PC-9 (cell line): ENCODE data around the gene EPB41L3.

Experiments used
- EZH2 ChIP-seq: fragments of 200-600 bp; sonication (generic); IDR thresholded peaks from 2 replicates; pipeline ENCODE4 v1.8.0; 2017; ENCODE audit warnings: antibody characterized with exemption, low read depth
- TF ChIP-seq, protein P1 (sequence below): fragments of 200-600 bp; sonication (generic); conservative IDR thresholded peaks from 2 replicates; pipeline ENCODE4 v1.6.1; 2017; ENCODE audit warnings: mixed run types, antibody characterized with exemption, mild to moderate bottlenecking, moderate library complexity

DNA sequence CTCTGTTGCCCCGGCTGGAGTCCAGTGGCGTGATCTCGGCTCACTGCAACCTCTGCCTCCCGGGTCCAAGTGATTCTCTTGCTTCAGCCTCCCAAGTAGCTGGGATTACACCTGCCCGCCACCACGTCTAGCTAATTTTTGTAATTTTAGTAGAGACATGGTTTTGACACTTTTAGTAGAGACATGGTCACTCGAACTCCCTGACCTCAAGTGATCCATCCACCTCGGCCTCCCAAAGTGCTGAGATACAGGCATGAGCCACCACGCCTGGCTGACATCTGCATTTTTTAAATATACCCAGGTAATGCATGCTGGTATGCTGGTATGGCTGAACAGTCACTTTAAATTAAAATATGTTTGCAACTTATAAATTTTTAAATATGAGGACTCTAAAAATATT is 91.9 kb downstream of the EPB41L3 start:
- TF ChIP-seq, protein P1, sequence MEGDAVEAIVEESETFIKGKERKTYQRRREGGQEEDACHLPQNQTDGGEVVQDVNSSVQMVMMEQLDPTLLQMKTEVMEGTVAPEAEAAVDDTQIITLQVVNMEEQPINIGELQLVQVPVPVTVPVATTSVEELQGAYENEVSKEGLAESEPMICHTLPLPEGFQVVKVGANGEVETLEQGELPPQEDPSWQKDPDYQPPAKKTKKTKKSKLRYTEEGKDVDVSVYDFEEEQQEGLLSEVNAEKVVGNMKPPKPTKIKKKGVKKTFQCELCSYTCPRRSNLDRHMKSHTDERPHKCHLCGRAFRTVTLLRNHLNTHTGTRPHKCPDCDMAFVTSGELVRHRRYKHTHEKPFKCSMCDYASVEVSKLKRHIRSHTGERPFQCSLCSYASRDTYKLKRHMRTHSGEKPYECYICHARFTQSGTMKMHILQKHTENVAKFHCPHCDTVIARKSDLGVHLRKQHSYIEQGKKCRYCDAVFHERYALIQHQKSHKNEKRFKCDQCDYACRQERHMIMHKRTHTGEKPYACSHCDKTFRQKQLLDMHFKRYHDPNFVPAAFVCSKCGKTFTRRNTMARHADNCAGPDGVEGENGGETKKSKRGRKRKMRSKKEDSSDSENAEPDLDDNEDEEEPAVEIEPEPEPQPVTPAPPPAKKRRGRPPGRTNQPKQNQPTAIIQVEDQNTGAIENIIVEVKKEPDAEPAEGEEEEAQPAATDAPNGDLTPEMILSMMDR: no peak
- no peak for TF ChIP-seq EZH2
